Gastrocnemius medialis (tissue), 4 donors: ENCODE results near the gene UTF1. TPM values are rescaled to one million over a fixed set of nuclear protein-coding genes. Genes with fewer than 3 reads are reported as not detected.

Source experiments
- ATAC-seq, 2 donors: fragments of 150-250 bp; one replicate each; pipeline ENCODE4 v1.9.1; 2016
- DNase-seq, 2 donors: peaks; one replicate each; pipeline ENCODE4 v3.0.0-alpha.2; 2019
- H3K27ac ChIP-seq, 4 donors: fragments of 200-600 bp; sonication (generic); 1 replicate in 1 of 4; 2 replicates in 3 of 4; pipeline ENCODE4 v1.5.1; 2016 to 2018; ENCODE audit warnings: mild to moderate bottlenecking in 2 of 4, moderate library complexity in 1 of 4
- H3K27me3 ChIP-seq, 3 donors: fragments of 200-600 bp; sonication (generic) in 2 of 3; 1 replicate in 1 of 3; 2 replicates in 2 of 3; pipeline versions ENCODE4 v1.5.1 to v1.6.0; 2016 to 2019; ENCODE audit warnings: mild to moderate bottlenecking in 1 of 3, moderate library complexity in 1 of 3
- H3K36me3 ChIP-seq, 2 donors: fragments of 200-600 bp; sonication (generic) in 1 of 2; one replicate each; pipeline ENCODE4 v1.5.1; 2017 to 2018
- H3K4me1 ChIP-seq, 2 donors: fragments of 200-600 bp; sonication (generic) in 1 of 2; one replicate each; pipeline ENCODE4 v1.5.1; 2016 to 2017; ENCODE audit warnings: mild to moderate bottlenecking in 2 of 2
- H3K4me3 ChIP-seq, 4 donors: fragments of 200-600 bp; sonication (generic) in 3 of 4; 1 replicate in 1 of 4; 2 replicates in 3 of 4; pipeline ENCODE4 v1.5.1; 2016 to 2019; ENCODE audit warnings: mild to moderate bottlenecking in 2 of 4
- H3K9me3 ChIP-seq, 3 donors: fragments of 200-600 bp; sonication (generic) in 2 of 3; 1 replicate in 1 of 3; 2 replicates in 2 of 3; pipeline ENCODE4 v1.5.1; 2016 to 2019
- POLR2A ChIP-seq, 2 donors: fragments of 450-650 bp; IDR thresholded peaks; one replicate each; pipeline ENCODE4 v1.6.1; 2017; ENCODE audit warnings: antibody characterized with exemption in 2 of 2, mild to moderate bottlenecking in 2 of 2, moderate library complexity in 2 of 2
- in situ Hi-C, 4 donors: fragments of 200-750 bp; cut with MboI; loops; one replicate each; pipeline versions ENCODE4 v1.15.0 to v1.8.0; 2017; ENCODE audit warnings: low sequenced_read_pairs in 4 of 4
- intact Hi-C: fragments of 100-400 bp; cut with DNase I; formaldehyde crosslinking; loops from one replicate; pipeline ENCODE4 v1.15.1; 2023; ENCODE audit warnings: low total_unique reads
- total RNA-seq, 4 donors: library from RNA; depleted of rRNA; stranded (reverse); fragments of >200 nt; gene quantifications; one replicate each; pipeline versions ENCODE4 v1.1.0 to v1.2.3, GENCODE V29; 2016
- TF ChIP-seq, protein P1 (sequence below), 5 experiments: fragments of 450-650 bp in 3 of 5; fragments of 200-600 bp in 2 of 5; sonication (generic) in 2 of 5; IDR thresholded peaks in 4 of 5; conservative IDR thresholded peaks in 1 of 5; 1 replicate in 4 of 5; 2 replicates in 1 of 5; pipeline ENCODE4 v1.5.1; 2016 to 2019; ENCODE audit warnings: antibody characterized with exemption in 5 of 5, mild to moderate bottlenecking in 3 of 5, moderate library complexity in 3 of 5

UTF1 gene
- total RNA-seq, 4 donors from 2014 or later: not detected

DNA sequence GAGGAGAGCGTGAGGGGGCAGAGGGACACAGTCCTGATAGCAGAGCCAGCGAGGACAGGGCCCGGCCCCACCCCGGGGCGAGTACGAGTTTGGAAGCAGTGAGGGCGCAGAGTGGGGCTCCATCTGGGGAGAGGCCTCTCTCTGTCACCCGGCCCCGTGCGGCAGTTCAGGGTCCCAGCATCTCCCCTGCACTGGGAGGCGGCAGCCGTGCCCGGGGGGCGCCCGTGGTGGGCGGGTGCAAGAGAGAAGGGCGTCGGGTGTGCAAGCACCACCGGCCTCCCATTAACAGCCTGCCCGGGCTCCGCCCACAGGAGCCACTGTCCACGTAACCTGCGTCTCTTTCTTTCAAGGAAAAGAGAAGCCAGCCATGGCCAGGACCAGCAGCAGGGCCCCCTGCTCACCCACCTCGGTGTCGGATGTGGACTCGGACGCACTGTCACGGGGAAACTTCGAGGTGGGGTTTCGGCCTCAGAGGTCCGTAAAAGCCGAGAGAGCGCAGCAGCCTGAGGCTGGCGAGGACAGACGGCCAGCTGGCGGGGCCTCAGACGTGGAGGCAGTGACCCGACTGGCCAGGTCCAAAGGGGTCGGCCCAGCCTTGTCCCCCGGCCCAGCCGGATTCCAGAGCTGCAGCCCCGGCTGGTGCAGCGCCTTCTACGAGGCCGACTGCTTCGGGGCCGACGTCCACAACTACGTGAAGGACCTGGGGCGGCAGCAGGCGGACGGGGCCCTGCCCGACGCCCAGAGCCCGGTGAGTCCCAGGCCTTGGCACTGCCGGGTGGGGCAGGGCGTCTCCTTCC lies 28.7 kb upstream of the UTF1 start:
- Histone ChIP-seq H3K36me3 (no peaks in the 10 kb centered on the region), H3K4me3 (no peak overlapping the region), H3K27me3 (peaks cover 0 to 5% (median 3%) of the 10 kb centered on the region in 3 donors), H3K4me1 (no peaks in the 10 kb centered on the region), H3K27ac (no peak overlapping the region), H3K9me3 (no peaks in the 10 kb centered on the region)
- intact Hi-C loops: no loop called here
- ATAC-seq: no peak
- TF ChIP-seq, protein P1, sequence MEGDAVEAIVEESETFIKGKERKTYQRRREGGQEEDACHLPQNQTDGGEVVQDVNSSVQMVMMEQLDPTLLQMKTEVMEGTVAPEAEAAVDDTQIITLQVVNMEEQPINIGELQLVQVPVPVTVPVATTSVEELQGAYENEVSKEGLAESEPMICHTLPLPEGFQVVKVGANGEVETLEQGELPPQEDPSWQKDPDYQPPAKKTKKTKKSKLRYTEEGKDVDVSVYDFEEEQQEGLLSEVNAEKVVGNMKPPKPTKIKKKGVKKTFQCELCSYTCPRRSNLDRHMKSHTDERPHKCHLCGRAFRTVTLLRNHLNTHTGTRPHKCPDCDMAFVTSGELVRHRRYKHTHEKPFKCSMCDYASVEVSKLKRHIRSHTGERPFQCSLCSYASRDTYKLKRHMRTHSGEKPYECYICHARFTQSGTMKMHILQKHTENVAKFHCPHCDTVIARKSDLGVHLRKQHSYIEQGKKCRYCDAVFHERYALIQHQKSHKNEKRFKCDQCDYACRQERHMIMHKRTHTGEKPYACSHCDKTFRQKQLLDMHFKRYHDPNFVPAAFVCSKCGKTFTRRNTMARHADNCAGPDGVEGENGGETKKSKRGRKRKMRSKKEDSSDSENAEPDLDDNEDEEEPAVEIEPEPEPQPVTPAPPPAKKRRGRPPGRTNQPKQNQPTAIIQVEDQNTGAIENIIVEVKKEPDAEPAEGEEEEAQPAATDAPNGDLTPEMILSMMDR (IDR thresholded peaks at IDR 0.05 in 4 of 5, conservative IDR thresholded peaks at IDR 0.05 in 1 of 5): no peak
- no peak for TF ChIP-seq POLR2A (IDR thresholded peaks at IDR 0.05)
- in situ Hi-C loops: no loop called here
- no peak for DNase-seq

DNA sequence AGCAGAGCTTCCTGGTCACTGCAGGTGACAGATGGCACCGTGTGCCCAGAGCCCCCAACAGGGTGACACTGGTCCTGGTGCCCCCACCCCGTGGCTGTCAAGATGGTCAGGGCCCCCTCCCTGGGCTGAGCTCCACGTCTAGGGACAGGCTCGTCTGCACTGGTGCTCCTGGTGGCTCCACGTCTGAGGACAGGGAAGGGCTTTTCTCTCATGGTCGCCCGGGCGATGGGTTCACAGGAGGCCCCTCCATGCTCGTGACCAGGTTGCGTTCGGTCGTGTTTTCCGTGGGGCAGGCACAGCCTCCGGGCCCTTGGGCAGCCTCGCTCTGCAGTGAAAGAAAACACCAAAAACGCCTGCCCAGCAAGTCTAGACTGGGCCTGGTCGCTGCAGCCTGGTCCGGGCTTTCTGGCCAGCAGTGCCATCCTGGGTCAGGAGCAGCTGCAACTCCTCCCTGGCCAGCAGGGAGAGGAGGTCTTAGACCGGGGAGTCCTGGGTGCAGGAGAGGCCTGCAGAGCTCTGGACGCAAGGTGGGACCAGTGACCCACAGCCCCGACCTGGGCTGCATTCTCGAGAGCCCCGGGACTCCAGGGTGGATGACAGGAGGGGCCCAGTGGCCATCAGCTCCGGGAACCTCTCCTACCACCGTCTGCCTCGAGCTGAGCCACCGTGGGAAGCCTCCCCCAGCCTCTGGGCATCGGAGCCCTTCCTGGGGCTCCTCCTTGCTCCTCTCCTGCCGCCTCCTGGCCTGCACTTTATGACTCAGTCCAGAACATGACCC lies 27.9 kb upstream of the UTF1 start:
- H3K27ac ChIP-seq: no peak overlapping the region
- intact Hi-C loops (no loop called here), in situ Hi-C loops (no loop called here)
- DNase-seq (no peak), ATAC-seq (no peak)
- H3K27me3 ChIP-seq: peaks cover 0 to 5% (median 3%) of the 10 kb centered on the region in 3 donors
- no peaks in the 10 kb centered on the region for H3K4me1 ChIP-seq
- no peaks in the 10 kb centered on the region for H3K36me3 ChIP-seq
- no peak overlapping the region for H3K4me3 ChIP-seq
- no peaks in the 10 kb centered on the region for H3K9me3 ChIP-seq
- TF ChIP-seq POLR2A (IDR thresholded peaks at IDR 0.05): no peak
- TF ChIP-seq, protein P1 (IDR thresholded peaks at IDR 0.05 in 4 of 5, conservative IDR thresholded peaks at IDR 0.05 in 1 of 5): no peak

DNA sequence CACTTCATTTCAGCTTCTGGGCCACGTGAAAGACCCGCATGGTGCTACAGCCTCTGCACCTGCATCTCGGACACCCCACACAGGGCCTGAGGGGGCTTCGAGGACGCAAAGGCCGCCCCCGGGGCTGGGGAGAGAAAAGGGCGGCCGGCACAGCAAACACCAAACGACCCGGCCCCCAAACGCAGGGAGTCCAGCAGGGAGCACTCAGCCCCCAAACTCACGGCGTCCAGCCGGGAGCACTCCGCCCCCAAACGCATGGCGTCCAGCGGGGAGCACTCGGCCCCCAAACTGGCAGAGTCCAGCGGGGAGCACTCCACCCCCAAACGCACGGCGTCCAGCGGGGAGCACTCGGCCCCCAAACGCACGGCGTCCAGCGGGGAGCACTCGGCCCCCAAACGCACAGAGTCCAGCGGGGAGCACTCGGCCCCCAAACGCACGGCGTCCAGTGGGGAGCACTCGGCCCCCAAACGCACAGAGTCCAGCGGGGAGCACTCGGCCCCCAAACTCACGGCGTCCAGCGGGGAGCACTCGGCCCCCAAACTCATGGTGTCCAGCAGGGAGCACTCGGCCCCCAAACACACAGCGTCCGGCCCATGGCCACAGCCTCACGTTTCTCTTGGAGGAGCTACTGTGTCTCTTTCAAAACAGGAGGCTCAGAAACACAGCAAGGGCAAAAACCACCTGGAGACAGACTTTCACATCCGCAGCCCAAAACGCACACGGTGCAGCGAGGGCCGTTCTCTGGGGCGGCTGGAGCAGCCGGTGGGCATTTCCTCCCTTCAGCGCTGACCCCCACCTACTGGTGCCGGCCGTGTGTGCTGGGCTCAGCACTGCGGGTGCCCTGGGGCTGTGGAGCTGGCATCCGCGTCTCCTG lies 27.0 kb upstream of the UTF1 start:
- H3K27ac ChIP-seq: no peak overlapping the region
- in situ Hi-C loops: no loop called here

DNA sequence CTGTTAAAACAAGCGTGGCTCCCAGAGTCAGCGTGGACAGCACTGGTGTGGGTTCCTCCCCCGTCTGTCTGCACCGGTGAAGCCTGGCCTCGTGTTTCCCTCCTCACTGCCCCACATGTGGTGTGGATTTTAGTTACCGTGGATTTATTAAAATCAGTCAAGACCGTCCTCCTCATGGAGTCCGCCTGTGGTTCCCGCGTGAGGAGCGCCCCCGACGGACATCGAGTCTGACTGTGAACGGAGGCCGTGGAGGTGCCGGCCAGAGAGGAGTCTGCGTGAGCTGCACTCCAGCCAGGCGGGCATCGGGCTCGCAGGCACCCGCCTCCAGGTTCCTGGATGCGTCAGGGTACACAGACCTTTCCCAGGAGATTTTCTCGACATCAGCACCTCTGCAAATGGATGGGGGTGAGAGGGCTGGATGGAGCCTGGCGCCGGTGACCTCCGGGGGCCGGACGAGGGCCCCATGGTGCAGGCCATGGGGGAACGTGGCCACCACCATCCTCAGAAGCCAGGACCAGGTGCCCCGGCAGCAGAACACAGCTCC lies 26.3 kb upstream of the UTF1 start:
- DNase-seq (no peak), ATAC-seq (no peak)
- Histone ChIP-seq H3K27me3 (peaks cover 0 to 5% (median 3%) of the 10 kb centered on the region in 3 donors), H3K4me3 (no peak overlapping the region), H3K36me3 (no peaks in the 10 kb centered on the region), H3K4me1 (no peaks in the 10 kb centered on the region), H3K27ac (no peak overlapping the region), H3K9me3 (no peaks in the 10 kb centered on the region)
- in situ Hi-C loops (no loop called here), intact Hi-C loops (no loop called here)
- TF ChIP-seq POLR2A (IDR thresholded peaks at IDR 0.05): no peak
- TF ChIP-seq, protein P1 (IDR thresholded peaks at IDR 0.05 in 4 of 5, conservative IDR thresholded peaks at IDR 0.05 in 1 of 5): no peak

More for the DNA sequence above, 27.0 kb upstream of the UTF1 start:
- H3K36me3 ChIP-seq: no peaks in the 10 kb centered on the region
- no peaks in the 10 kb centered on the region for H3K9me3 ChIP-seq
- DNase-seq (no peak), ATAC-seq (no peak)
- H3K27me3 ChIP-seq: peaks cover 0 to 5% (median 3%) of the 10 kb centered on the region in 3 donors
- H3K4me3 ChIP-seq: no peak overlapping the region
- no peaks in the 10 kb centered on the region for H3K4me1 ChIP-seq
- intact Hi-C loops: no loop called here
- TF ChIP-seq POLR2A (IDR thresholded peaks at IDR 0.05): no peak
- TF ChIP-seq, protein P1 (IDR thresholded peaks at IDR 0.05 in 4 of 5, conservative IDR thresholded peaks at IDR 0.05 in 1 of 5): no peak
